Neuron (in vitro differentiated cells): ENCODE data around the gene LRRC14B.
"Not testable (repeated sequence)": the region's sequence is repeated elsewhere in the genome, so short reads cannot be mapped to it uniquely, and the experiment has no call there.

Experiments
- H2AFZ ChIP-seq: one replicate; pipeline ENCODE4 v1.6.1; 2013; ENCODE audit warnings: low read depth, mild to moderate bottlenecking, inconsistent platforms, low read length, moderate library complexity
- H3K27me3 ChIP-seq: one replicate; pipeline ENCODE4 v1.6.1; 2013; ENCODE audit warnings: low read length; ENCODE audit not compliant: insufficient read depth
- H3K36me3 ChIP-seq: one replicate; pipeline ENCODE4 v1.6.1; 2013; ENCODE audit warnings: low read length; ENCODE audit not compliant: insufficient read depth
- H3K4me1 ChIP-seq: one replicate; pipeline ENCODE4 v1.6.1; 2013; ENCODE audit warnings: low read length; ENCODE audit not compliant: insufficient read depth
- H3K4me3 ChIP-seq: 2 replicates; pipeline ENCODE4 v1.5.1; 2013; ENCODE audit warnings: mild to moderate bottlenecking, low read length, moderate library complexity
- H3K9me3 ChIP-seq: one replicate; pipeline ENCODE4 v1.6.1; 2013; ENCODE audit warnings: low read length

The LRRC14B gene

DNA sequence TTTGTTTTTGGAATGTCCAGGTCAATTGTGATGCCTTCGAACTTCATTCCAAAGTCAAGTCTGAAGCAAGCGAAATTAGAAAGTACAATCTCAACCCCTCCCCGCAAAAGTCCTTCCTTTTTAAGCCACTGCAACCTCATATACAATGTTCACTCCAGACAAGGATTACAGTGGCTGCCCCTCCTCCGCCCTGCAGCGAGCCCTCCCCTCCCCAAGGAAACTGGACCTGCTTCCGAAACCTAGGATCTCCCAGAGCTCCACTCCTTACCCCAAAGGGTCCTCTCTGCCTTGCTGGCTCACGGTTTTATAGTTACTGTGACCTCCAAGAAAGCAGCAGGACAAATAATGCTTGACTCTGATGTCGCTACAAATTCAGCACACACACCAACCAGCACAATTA, 10.4 kb downstream of the LRRC14B start:
- no peak overlapping the region for H3K4me3 ChIP-seq
- H3K36me3 ChIP-seq = peaks cover 41% of the 10 kb centered on the region
- H2AFZ ChIP-seq = no peak overlapping the region
- no peaks in the 10 kb centered on the region for H3K27me3 ChIP-seq
- no peaks in the 10 kb centered on the region for H3K9me3 ChIP-seq
- peaks cover 22% of the 10 kb centered on the region for H3K4me1 ChIP-seq

GRCh38 chr5:203246-203930, 12.1 kb downstream of the LRRC14B start:
- Histone ChIP-seq H2AFZ (no peak overlapping the region), H3K4me1 (peaks cover 19% of the 10 kb centered on the region), H3K4me3 (no peak overlapping the region), H3K27me3 (no peaks in the 10 kb centered on the region), H3K36me3 (peaks cover 41% of the 10 kb centered on the region), H3K9me3 (no peaks in the 10 kb centered on the region)

DNA sequence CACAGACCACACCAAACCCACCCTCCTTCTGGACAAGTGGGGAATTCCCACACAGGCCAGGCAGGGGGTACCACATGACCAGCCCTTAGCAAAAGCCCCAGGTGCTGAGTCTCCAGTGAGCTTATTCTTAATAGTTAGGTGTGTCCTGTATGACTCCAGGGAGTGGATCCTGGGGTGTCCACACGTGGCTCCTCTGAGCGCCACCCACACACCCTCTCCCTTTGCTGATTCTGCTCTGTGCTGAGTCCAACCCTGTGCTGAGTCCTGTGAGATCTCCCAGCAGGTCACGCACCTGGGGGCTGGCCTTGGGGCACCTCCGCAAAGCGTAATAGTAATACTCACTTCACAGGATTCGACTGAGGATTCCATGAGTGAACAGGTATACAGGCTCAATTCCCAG, 12.7 kb downstream of the LRRC14B start:
- no peaks in the 10 kb centered on the region for H3K27me3 ChIP-seq
- H3K4me3 ChIP-seq = no peak overlapping the region
- H3K4me1 ChIP-seq = peaks cover 19% of the 10 kb centered on the region
- H3K36me3 ChIP-seq = peaks cover 39% of the 10 kb centered on the region
- no peaks in the 10 kb centered on the region for H3K9me3 ChIP-seq
- no peak overlapping the region for H2AFZ ChIP-seq

DNA sequence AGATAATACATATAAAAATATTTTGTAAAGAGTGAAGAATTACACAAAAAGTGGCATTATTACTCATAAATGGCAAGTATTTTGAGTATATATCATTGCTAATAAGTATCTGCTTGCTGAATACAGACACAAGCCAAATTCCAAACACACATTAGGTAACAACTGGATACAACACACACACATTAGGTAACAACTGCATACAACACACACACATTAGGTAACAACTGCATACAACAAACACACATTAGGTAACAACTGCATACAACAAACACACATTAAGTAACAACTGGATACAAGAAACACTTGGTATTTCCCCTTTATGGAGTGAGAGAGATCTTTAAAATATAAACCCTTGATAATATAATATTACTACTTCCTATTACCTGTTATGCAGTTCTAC, 13.2 kb downstream of the LRRC14B start:
- Histone ChIP-seq H3K4me3 (no peak overlapping the region), H3K27me3 (no peaks in the 10 kb centered on the region), H3K4me1 (peaks cover 19% of the 10 kb centered on the region), H3K36me3 (peaks cover 36% of the 10 kb centered on the region), H2AFZ (no peak overlapping the region), H3K9me3 (no peaks in the 10 kb centered on the region)

DNA sequence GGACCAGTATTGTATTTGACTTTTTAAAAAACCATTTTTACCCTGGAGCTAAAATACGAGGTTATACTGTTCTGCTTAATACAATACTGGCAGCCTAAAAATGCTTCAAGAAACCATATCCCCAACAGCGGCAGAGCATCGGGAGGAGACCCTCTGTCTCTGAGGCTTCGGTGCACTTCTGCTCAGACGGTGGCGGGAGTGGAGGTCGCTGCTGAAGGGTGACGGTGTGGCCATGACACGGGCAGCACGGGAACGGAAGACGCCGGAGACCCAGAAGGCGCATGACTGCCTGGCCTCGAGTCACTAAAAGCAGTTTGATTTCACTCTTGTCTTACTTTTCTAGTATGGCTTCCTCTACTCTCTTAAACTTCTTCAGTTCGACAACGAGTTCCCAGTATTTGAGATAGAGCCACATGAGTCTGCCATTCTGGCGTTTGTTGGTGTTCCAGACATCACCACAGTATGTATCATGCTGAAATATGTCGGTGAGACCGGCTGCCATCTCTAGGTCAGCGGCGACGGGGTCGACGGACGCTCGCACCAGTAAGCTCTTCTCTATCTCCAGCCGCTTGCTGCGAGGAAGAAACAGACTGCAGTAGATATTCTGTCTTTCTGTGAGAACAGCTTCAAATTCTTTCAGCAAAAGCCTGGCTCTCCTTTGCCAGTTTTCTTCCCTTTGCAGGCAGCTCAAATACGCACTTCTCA, 13.8 kb downstream of the LRRC14B start:
- no peaks in the 10 kb centered on the region for H3K27me3 ChIP-seq
- no peak overlapping the region for H2AFZ ChIP-seq
- H3K9me3 ChIP-seq = no peaks in the 10 kb centered on the region
- H3K36me3 ChIP-seq = peaks cover 36% of the 10 kb centered on the region
- no peak overlapping the region for H3K4me3 ChIP-seq
- H3K4me1 ChIP-seq = peaks cover 13% of the 10 kb centered on the region

- H3K36me3 ChIP-seq = peaks cover 36% of the 10 kb centered on the region
- no peaks in the 10 kb centered on the region for H3K27me3 ChIP-seq
- H3K4me1 ChIP-seq = peaks cover 6% of the 10 kb centered on the region
- H3K4me3 ChIP-seq = no peak overlapping the region
- H3K9me3 ChIP-seq = no peaks in the 10 kb centered on the region
- no peak overlapping the region for H2AFZ ChIP-seq
Observed at GRCh38 chr5:206406-206805, 15.1 kb downstream of the LRRC14B start.

DNA sequence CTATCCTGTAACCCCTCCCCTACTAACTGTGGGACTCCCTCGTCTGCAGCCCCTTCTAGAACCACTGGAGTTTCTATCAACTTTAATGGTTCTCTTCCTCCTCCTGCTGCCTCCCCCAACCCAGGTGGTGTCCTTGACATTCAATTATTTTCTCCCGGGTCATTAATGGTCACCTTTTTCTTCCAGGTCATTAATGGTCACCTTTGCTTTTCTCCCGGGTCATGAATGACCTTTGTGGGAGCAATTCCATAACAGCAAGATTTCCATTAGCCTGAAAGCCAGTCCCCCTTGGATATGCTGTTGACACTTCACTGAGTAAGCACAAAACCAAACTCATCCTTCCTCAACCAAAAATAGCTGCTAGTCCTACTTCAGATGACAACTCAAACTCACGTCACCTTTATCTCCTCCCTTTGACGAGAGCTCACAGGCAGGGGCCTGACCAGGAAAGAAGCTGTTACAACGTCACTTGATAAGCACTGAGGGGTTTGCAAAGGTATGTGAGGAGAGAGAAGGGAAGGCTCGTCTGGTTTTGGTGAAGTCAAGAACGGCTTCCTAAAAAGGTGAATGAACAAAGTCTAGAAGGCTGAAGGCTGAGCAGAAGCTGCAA, 15.7 kb downstream of the LRRC14B start:
- Histone ChIP-seq H2AFZ (no peak overlapping the region), H3K4me3 (no peak overlapping the region), H3K9me3 (no peaks in the 10 kb centered on the region), H3K4me1 (no peaks in the 10 kb centered on the region), H3K36me3 (peaks cover 36% of the 10 kb centered on the region), H3K27me3 (no peaks in the 10 kb centered on the region)

- Histone ChIP-seq H3K4me1 (no peaks in the 10 kb centered on the region), H3K9me3 (no peaks in the 10 kb centered on the region), H2AFZ (no peak overlapping the region), H3K36me3 (peaks cover 34% of the 10 kb centered on the region), H3K4me3 (no peak overlapping the region), H3K27me3 (no peaks in the 10 kb centered on the region)
Observed at GRCh38 chr5:207599-207998, 16.3 kb downstream of the LRRC14B start.

GRCh38 chr5:208449-209114, 17.3 kb downstream of the LRRC14B start:
- no peaks in the 10 kb centered on the region for H3K4me1 ChIP-seq
- no peak overlapping the region for H3K4me3 ChIP-seq
- peaks cover 31% of the 10 kb centered on the region for H3K36me3 ChIP-seq
- no peaks in the 10 kb centered on the region for H3K9me3 ChIP-seq
- no peak overlapping the region for H2AFZ ChIP-seq
- H3K27me3 ChIP-seq = no peaks in the 10 kb centered on the region

DNA sequence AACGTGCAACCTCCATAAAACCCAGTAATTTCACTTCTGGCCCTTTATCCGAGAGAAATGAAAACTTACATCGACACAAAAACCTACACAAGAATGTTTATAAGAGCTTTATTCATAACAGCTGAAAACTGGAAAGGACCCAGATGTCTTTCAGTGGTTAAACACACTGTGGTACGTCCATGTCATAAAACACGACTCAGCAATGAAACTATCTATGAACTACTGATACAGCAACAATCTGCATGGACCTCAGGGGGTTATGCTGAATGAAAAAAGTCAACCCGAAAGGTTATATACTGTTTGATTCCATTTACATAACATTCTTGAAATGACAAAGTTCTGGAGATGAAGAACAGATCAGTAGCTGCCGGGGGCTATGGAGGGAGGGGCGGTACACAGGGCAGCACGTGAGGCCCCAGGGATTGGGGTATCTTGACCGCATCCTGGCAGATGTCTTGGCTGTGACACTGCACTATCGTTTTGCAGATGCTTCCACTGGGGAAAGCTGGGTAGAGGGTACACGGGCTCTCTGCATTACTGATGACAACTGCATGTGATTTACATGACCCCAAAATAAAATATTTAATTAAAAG, 22.6 kb downstream of the LRRC14B start:
- no peak overlapping the region for H3K4me3 ChIP-seq
- H3K9me3 ChIP-seq = no peaks in the 10 kb centered on the region
- H3K4me1 ChIP-seq = no peaks in the 10 kb centered on the region
- H3K36me3 ChIP-seq = peaks cover 11% of the 10 kb centered on the region
- H2AFZ ChIP-seq = no peak overlapping the region
- H3K27me3 ChIP-seq = no peaks in the 10 kb centered on the region

- H3K36me3 ChIP-seq = peaks cover 11% of the 10 kb centered on the region
- not testable (repeated sequence) for H2AFZ ChIP-seq, H3K9me3 ChIP-seq, H3K4me3 ChIP-seq, H3K27me3 ChIP-seq, H3K4me1 ChIP-seq
Observed at GRCh38 chr5:215256-215655, 24.0 kb downstream of the LRRC14B start.

- H2AFZ ChIP-seq, H3K4me3 ChIP-seq, H3K9me3 ChIP-seq, H3K27me3 ChIP-seq: not testable (repeated sequence)
- Histone ChIP-seq H3K4me1 (peaks cover 14% of the 10 kb centered on the region), H3K36me3 (peaks cover 11% of the 10 kb centered on the region)
Observed at GRCh38 chr5:216076-216475, 24.8 kb downstream of the LRRC14B start.
